A549 treated with ZK216348 at 1 μM for 4 hours (cell line): ENCODE data around the gene C18orf54. TPM values are rescaled to one million over a fixed set of nuclear protein-coding genes. Genes with fewer than 3 reads are reported as not detected.

Experiments
- total RNA-seq: library from RNA; stranded (reverse); fragments of 200-300 nt; extraction: Qiagen RNA extraction; gene quantifications from 5 replicates; pipeline ENCODE4 v1.2.3, GENCODE V29; 2022; ENCODE audit warnings: low read depth

Gene C18orf54
- 1.7 to 4.3 TPM (median 3.3 TPM) in 5 replicates for total RNA-seq

DNA sequence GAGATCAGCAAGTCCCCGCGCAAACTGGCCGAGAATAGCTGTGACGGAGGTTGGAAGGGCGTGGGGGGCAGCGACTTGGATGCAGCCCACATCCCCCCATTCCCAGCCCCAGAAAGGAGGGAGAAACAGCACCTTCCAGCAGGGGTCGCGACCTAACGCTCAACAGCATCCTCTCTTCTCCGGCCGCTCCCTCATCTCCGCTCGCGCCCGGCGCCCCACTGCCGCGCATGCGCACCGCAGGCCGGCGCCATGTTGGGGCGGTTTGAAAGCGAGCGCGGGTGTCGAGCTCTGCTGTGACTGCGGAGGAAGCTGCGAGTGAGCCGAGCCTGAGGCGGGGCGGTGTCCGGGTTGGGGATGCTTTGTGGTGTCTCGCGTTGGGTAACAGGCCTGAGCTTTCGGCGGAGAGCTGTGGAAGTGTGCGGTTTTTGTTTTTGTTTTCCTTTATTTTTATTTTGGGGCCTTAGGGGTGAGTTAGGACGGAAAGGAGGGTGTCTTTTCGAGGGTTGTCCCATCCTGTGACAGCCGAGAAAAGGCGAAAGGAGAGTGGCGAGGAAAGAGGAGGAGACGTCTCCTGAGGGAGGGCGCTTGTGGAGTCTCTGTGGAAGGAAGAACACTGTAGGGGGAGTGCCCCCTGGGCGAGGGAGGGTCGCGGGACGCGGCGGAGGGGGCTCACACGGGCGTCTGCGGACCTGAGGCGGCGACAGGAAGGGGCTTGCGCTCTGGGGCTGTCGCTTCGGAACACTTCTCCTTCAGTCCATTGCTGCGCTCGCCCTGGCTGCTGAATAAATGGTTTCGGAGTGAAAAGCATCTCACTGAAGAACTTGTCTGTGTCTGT, at the start of gene C18orf54, which contains the start of gene STARD6:
Gene C18orf54, plus strand, starts transcription at position 247 of the 835 bp plus-strand sequence. CDS start 2,667 bp downstream, outside the sequence.
Gene STARD6, minus strand, starts transcription at position 199 of the 835 bp plus-strand sequence. CDS start 3,285 bp downstream, outside the sequence.

Other genes starting within 250 kb of the C18orf54 start
- 35.9 to 62.3 TPM (median 58.3 TPM) in 5 replicates for gene MBD2, start 133.2 kb upstream of the C18orf54 start, total RNA-seq
- 4.7 to 9.0 TPM (median 8.4 TPM) in 5 replicates for gene POLI, start 88.4 kb upstream of the C18orf54 start, total RNA-seq
- not detected in 5 replicates for gene STARD6, start within 50 bp of the C18orf54 start, total RNA-seq
- gene DYNAP, start 233.3 kb downstream of the C18orf54 start, total RNA-seq = not detected in 5 replicates